ENCODE data around the gene BMP10.

Gene BMP10, protein sequence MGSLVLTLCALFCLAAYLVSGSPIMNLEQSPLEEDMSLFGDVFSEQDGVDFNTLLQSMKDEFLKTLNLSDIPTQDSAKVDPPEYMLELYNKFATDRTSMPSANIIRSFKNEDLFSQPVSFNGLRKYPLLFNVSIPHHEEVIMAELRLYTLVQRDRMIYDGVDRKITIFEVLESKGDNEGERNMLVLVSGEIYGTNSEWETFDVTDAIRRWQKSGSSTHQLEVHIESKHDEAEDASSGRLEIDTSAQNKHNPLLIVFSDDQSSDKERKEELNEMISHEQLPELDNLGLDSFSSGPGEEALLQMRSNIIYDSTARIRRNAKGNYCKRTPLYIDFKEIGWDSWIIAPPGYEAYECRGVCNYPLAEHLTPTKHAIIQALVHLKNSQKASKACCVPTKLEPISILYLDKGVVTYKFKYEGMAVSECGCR

GRCh38 chr2:68871159-68871764 lies at the start of gene BMP10:
BMP10 (minus strand) TSS chr2:68871397; CDS start chr2:68871358, 39 bp downstream.
- no peak within 1 kb of the TSS for H3K4me3 ChIP-seq (ENCODE audit: low read length)
- no peak within 1 kb of the TSS for H3K27ac ChIP-seq (ENCODE audit: low read length)
- no peaks in the 10 kb centered on the region for H3K9me3 ChIP-seq (ENCODE audit: insufficient read depth, low read depth, low read length)
- no peak within 1 kb of the TSS for H3K9ac ChIP-seq (ENCODE audit: low read depth, low read length)
- H3K27me3 ChIP-seq (ENCODE audit: insufficient read depth, low read length): no peaks in the 10 kb centered on the region
- H3K4me1 ChIP-seq (ENCODE audit: insufficient read depth, low read length): no peaks in the 10 kb centered on the region
- no peaks in the 10 kb centered on the region for H3K36me3 ChIP-seq (ENCODE audit: insufficient read depth, low read depth, low read length)

DNA sequence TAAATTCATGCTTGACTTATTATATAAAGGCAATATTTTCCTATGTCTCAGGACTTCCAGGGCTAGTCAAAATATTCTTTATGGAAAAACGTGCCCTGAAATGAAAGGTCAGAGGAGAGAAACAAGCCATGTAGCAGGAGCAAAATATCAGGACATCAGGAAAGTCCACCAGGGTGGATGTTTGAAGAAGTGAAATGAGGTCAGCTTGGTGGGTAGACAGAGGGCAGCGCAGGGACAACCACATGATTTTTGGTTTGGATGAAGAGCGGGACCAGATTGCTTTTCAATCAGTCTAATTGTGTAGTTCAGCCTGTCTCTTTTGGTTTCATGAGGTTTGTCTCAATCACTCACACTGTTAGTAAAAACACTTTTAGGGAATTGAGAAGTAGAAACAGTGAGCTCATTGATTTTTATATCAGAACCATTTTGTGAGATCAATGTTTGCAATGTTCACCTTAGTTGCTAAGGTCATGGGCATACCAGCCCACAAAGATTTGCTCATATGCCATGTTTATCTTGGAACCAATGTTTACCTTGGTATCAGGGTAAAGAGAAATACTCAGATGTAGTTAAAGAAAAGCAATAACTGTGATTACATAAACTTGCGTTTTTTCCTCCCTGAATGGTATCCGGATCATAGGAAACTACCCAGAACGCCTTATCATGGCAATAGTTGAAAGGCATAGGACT lies 49.4 kb upstream of the BMP10 start:
- H3K4me3 ChIP-seq (ENCODE audit: low read length): no peak overlapping the region
- no peaks in the 10 kb centered on the region; the same call in 1 of the 2 replicates for H3K4me1 ChIP-seq (ENCODE audit: insufficient read depth, low read length)
- H3K27me3 ChIP-seq (ENCODE audit: insufficient read depth, low read length): no peaks in the 10 kb centered on the region
- H3K9ac ChIP-seq (ENCODE audit: low read depth, low read length): no peak overlapping the region
- no peaks in the 10 kb centered on the region for H3K36me3 ChIP-seq (ENCODE audit: insufficient read depth, low read depth, low read length)
- no peaks in the 10 kb centered on the region for H3K9me3 ChIP-seq (ENCODE audit: insufficient read depth, low read depth, low read length)
- no peak overlapping the region for H3K27ac ChIP-seq (ENCODE audit: low read length)

DNA sequence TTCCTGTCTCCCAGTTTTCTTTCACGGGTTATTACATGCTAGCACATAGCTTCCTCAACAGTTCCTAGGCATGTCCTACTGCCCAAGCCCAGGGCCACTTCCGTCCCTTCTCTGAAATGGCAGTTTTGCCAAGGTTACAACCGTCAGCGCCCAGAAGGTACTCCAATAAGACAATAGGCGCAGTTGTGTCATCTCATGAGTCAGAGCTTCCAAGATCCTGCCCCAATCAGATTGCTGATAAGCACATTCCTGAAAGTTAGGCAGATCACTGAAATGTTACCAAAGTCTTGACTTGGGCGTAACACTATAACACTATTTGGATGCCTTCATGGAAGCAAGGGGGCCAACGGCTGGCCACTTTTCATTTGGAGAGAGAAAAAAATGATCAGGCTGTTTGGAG lies 47.3 kb upstream of the BMP10 start:
- Histone ChIP-seq H3K4me1 (ENCODE audit: insufficient read depth, low read length) (no peaks in the 10 kb centered on the region; the same call in 1 of the 2 replicates), H3K4me3 (ENCODE audit: low read length) (no peak overlapping the region), H3K27ac (ENCODE audit: low read length) (no peak overlapping the region), H3K27me3 (ENCODE audit: insufficient read depth, low read length) (no peaks in the 10 kb centered on the region), H3K9ac (ENCODE audit: low read depth, low read length) (no peak overlapping the region), H3K36me3 (ENCODE audit: insufficient read depth, low read depth, low read length) (no peaks in the 10 kb centered on the region), H3K9me3 (ENCODE audit: insufficient read depth, low read depth, low read length) (no peaks in the 10 kb centered on the region)

DNA sequence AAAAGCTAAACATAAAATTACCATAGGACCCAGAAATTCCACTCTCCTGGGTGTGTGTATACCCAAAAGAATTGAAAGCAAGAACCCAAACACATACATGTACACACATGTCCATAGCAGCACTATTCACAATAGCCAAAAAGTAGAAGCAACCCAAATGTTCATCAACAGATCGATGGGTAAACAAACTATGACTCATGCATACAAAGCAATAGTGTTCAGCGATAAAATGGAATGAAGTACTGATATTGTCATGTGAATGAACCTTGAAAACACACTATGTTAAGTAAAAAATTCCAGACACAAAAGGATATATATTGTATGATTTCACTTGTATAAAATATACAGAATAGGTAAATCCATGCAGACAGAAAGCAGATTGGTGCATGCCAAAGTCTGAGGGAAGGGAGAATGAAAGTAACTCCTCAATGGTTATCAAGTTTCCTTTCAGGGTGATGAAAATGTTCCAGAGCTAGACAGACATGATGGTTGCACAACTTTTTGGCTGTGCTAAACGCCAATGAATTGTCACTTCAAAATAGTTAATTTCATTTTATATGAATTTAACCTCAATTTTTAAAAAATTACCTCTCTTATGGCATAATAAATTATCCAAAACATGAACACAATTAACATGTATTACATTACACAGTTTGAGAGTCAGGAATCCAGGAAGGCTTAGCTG lies 46.0 kb upstream of the BMP10 start:
- Histone ChIP-seq H3K9me3 (ENCODE audit: insufficient read depth, low read depth, low read length) (no peaks in the 10 kb centered on the region), H3K36me3 (ENCODE audit: insufficient read depth, low read depth, low read length) (no peaks in the 10 kb centered on the region), H3K27ac (ENCODE audit: low read length) (no peak overlapping the region), H3K27me3 (ENCODE audit: insufficient read depth, low read length) (no peaks in the 10 kb centered on the region), H3K9ac (ENCODE audit: low read depth, low read length) (no peak overlapping the region), H3K4me3 (ENCODE audit: low read length) (no peak overlapping the region), H3K4me1 (ENCODE audit: insufficient read depth, low read length) (no peaks in the 10 kb centered on the region; the same call in none of the 2 replicates)

DNA sequence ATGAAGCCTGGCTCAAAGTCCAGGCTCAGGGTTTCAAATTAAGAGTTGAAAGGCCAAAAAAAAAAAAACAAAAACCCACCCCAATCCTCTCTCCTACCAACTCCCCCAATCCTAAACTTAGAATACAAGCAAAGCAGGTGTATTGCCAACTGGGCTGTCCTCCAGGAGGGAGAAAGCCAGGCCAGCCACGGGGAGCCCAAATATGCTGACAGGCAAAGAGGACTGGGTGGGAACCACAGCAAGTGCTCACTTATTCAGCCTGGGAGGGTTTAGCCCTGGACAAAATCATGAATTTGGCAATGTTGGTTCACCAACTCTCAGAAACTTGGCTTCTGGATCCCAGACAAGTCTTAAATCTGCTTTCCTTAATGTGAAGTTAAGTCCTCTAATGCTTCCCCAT lies 45.0 kb upstream of the BMP10 start:
- H3K4me1 ChIP-seq (ENCODE audit: insufficient read depth, low read length): peaks cover 6% of the 10 kb centered on the region
- H3K27me3 ChIP-seq (ENCODE audit: insufficient read depth, low read length): no peaks in the 10 kb centered on the region
- no peaks in the 10 kb centered on the region for H3K9me3 ChIP-seq (ENCODE audit: insufficient read depth, low read depth, low read length)
- H3K9ac ChIP-seq (ENCODE audit: low read depth, low read length): no peak overlapping the region
- H3K4me3 ChIP-seq (ENCODE audit: low read length): no peak overlapping the region
- H3K27ac ChIP-seq (ENCODE audit: low read length): no peak overlapping the region
- no peaks in the 10 kb centered on the region for H3K36me3 ChIP-seq (ENCODE audit: insufficient read depth, low read depth, low read length)

- Histone ChIP-seq H3K9ac (ENCODE audit: low read depth, low read length) (no peak overlapping the region), H3K27me3 (ENCODE audit: insufficient read depth, low read length) (no peaks in the 10 kb centered on the region), H3K27ac (ENCODE audit: low read length) (no peak overlapping the region), H3K4me3 (ENCODE audit: low read length) (no peak overlapping the region), H3K4me1 (ENCODE audit: insufficient read depth, low read length) (peaks cover 14% of the 10 kb centered on the region), H3K9me3 (ENCODE audit: insufficient read depth, low read depth, low read length) (no peaks in the 10 kb centered on the region), H3K36me3 (ENCODE audit: insufficient read depth, low read depth, low read length) (no peaks in the 10 kb centered on the region)
These were observed 44.2 kb upstream of the BMP10 start for GRCh38 chr2:68915393-68915792.

DNA sequence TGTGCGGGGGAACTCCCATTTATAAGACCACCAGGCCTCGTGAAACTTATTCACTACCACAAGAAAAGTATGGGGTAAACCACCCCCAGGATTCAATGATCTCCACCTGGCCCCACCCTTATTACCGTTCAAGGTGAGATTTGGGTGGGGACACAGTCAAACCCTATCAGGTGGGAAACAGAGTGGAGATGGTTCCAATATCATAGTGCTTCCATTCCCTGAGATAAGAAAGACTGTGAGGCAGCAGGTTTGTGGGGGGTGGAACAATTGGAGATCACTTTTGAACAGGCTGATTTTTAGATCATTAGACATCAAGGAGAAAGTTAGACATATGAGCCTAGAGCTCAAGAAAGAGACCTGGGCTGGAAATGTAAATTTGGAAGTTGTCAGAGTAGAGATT lies 42.2 kb upstream of the BMP10 start:
- Histone ChIP-seq H3K4me3 (ENCODE audit: low read length) (no peak overlapping the region), H3K4me1 (ENCODE audit: insufficient read depth, low read length) (peaks cover 18% of the 10 kb centered on the region), H3K36me3 (ENCODE audit: insufficient read depth, low read depth, low read length) (no peaks in the 10 kb centered on the region), H3K27ac (ENCODE audit: low read length) (no peak overlapping the region), H3K27me3 (ENCODE audit: insufficient read depth, low read length) (no peaks in the 10 kb centered on the region), H3K9me3 (ENCODE audit: insufficient read depth, low read depth, low read length) (no peaks in the 10 kb centered on the region), H3K9ac (ENCODE audit: low read depth, low read length) (no peak overlapping the region)

GRCh38 chr2:68912732-68913131 lies 41.5 kb upstream of the BMP10 start:
- Histone ChIP-seq H3K9ac (ENCODE audit: low read depth, low read length) (no peak overlapping the region), H3K9me3 (ENCODE audit: insufficient read depth, low read depth, low read length) (no peaks in the 10 kb centered on the region), H3K36me3 (ENCODE audit: insufficient read depth, low read depth, low read length) (no peaks in the 10 kb centered on the region), H3K27me3 (ENCODE audit: insufficient read depth, low read length) (no peaks in the 10 kb centered on the region), H3K4me3 (ENCODE audit: low read length) (no peak overlapping the region), H3K4me1 (ENCODE audit: insufficient read depth, low read length) (peaks cover 18% of the 10 kb centered on the region), H3K27ac (ENCODE audit: low read length) (no peak overlapping the region)

- Histone ChIP-seq H3K9ac (ENCODE audit: low read depth, low read length) (no peak overlapping the region), H3K9me3 (ENCODE audit: insufficient read depth, low read depth, low read length) (no peaks in the 10 kb centered on the region), H3K27ac (ENCODE audit: low read length) (no peak overlapping the region), H3K27me3 (ENCODE audit: insufficient read depth, low read length) (no peaks in the 10 kb centered on the region), H3K36me3 (ENCODE audit: insufficient read depth, low read depth, low read length) (no peaks in the 10 kb centered on the region), H3K4me1 (ENCODE audit: insufficient read depth, low read length) (peaks cover 18% of the 10 kb centered on the region), H3K4me3 (ENCODE audit: low read length) (no peak overlapping the region)
These were observed 40.9 kb upstream of the BMP10 start for GRCh38 chr2:68912111-68912510.

DNA sequence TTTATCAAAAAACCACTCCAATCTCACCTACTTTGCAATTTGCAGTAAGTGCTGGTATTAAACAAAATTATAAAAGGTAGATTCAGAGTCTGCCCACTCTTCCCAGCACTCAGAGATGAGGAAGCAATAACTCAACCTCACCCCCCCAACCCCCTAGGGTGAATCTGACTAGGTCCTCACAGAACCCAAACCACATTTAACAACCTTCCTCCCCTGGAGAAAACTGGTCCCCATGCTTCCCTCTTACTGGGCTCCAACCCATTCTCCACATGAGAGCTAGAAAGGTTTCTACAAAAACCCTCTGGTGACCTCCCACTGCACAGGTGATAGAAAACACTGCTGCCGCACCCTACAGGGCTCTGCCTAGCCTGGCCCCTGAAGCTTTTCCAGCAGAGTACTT lies 40.5 kb upstream of the BMP10 start:
- H3K4me1 ChIP-seq (ENCODE audit: insufficient read depth, low read length): peaks cover 18% of the 10 kb centered on the region
- no peaks in the 10 kb centered on the region for H3K36me3 ChIP-seq (ENCODE audit: insufficient read depth, low read depth, low read length)
- no peak overlapping the region for H3K9ac ChIP-seq (ENCODE audit: low read depth, low read length)
- no peak overlapping the region for H3K4me3 ChIP-seq (ENCODE audit: low read length)
- no peak overlapping the region for H3K27ac ChIP-seq (ENCODE audit: low read length)
- no peaks in the 10 kb centered on the region for H3K9me3 ChIP-seq (ENCODE audit: insufficient read depth, low read depth, low read length)
- H3K27me3 ChIP-seq (ENCODE audit: insufficient read depth, low read length): no peaks in the 10 kb centered on the region

DNA sequence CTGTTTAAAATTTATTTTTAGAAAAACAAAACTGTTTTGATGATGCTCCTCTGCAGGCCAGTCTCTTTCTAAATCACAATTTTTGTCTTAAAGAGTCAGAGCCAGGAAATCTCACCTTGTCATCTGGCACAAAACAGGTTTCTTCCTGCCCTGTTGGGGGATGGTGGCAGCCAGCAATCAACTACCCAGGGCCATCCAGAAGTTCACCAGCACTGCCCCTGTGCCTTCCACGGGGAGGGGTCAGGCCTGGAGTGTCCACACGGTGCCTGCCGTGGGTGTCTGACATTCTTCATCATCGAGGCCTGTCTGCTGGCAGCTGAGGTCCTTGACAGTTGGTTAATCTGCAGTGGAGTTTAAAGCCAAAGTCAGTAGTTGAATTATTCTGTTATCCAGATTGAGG lies 40.0 kb upstream of the BMP10 start:
- no peak overlapping the region for H3K4me3 ChIP-seq (ENCODE audit: low read length)
- peaks cover 18% of the 10 kb centered on the region for H3K4me1 ChIP-seq (ENCODE audit: insufficient read depth, low read length)
- no peak overlapping the region for H3K9ac ChIP-seq (ENCODE audit: low read depth, low read length)
- no peak overlapping the region for H3K27ac ChIP-seq (ENCODE audit: low read length)
- H3K9me3 ChIP-seq (ENCODE audit: insufficient read depth, low read depth, low read length): no peaks in the 10 kb centered on the region
- H3K27me3 ChIP-seq (ENCODE audit: insufficient read depth, low read length): no peaks in the 10 kb centered on the region
- H3K36me3 ChIP-seq (ENCODE audit: insufficient read depth, low read depth, low read length): no peaks in the 10 kb centered on the region
